ENCODE measurements around the gene EFNA2. TPM values are rescaled to one million over a fixed set of nuclear protein-coding genes. Genes with fewer than 3 reads are reported as not detected.

Gene EFNA2
- total and polyA plus RNA-seq, 2 of the 8 experiments (the other 6 are each of a cell fraction or from before 2014, with no cell fraction given), result 4.0 to 7.0 TPM

DNA sequence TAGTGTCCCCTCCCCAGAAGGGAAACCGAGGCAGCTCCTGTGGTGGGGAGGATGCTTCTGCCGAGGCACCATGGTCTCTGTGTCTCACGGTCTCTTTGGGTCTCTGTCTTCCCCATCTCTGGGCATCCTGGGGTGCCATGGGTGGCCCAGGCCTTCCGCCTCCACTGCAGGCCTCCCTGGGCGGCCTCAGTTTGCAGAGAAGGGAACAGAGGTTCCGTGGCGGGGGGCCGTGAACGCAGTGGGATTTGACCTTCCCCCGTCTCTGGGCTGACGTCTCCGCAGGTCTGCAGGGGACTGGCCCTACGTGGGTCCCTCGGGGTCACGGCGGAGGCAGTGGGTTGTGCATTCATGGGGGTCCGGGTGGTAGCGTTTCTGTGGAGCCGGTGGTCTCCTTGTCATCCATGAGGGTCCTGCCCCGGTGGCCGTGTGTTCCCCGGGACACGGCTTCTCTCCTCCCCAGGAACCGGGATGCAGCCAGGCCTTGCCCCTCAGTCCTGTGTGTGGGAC, 4.6 kb downstream of the EFNA2 start:
- Histone ChIP-seq H3K4ac (replicated peaks; ENCODE audit: insufficient read length, low read depth, low read length) (no peak overlapping the region), H4K8ac (ENCODE audit: extremely low read depth, insufficient read depth, low read length) (peak overlapping the region; percentile 85), H3K27me3 (replicated peaks in 1 of 4; ENCODE audit: control insufficient read depth in 3 of 4, extremely low read depth in 1 of 4, insufficient read depth in 3 of 4, low read length in 3 of 4) (peaks cover 0 to 9% (median 2%) of the 10 kb centered on the region in 4 experiments; a peak in 5 of 7 replicates), H3K36me3 (ENCODE audit: control insufficient read depth in 2 of 4, insufficient read depth in 4 of 4, low read length in 3 of 4) (no peaks in the 10 kb centered on the region), H3K23ac (ENCODE audit: insufficient read length) (no peak overlapping the region), H3K9ac (replicated peaks in 1 of 4; ENCODE audit: extremely low read depth in 1 of 4, low read depth in 3 of 4, low read length in 3 of 4) (no peak overlapping the region), H3K4me2 (ENCODE audit: insufficient read depth in 1 of 2, low read depth in 2 of 2, low read length in 2 of 2) (no peak overlapping the region), H3K4me1 (replicated peaks in 1 of 4; ENCODE audit: control insufficient read depth in 3 of 4, insufficient read depth in 4 of 4, low read length in 3 of 4) (peaks cover 0 to 11% (median 3%) of the 10 kb centered on the region in 4 experiments; a peak in 4 of 7 replicates), H2AFZ (ENCODE audit: low read length) (no peak overlapping the region), H3K4me3 (ENCODE audit: extremely low read depth in 1 of 4, insufficient read depth in 2 of 4, low read depth in 3 of 4, low read length in 4 of 4) (no peak overlapping the region), H2BK12ac (ENCODE audit: low read depth, low read length) (no peak overlapping the region), H2BK5ac (ENCODE audit: low read depth, low read length) (no peak overlapping the region), H2BK15ac (ENCODE audit: low read length) (no peak overlapping the region), H3K14ac (ENCODE audit: insufficient read length) (no peak overlapping the region), H3K79me2 (ENCODE audit: control insufficient read depth in 1 of 2, insufficient read depth in 2 of 2, low read length in 2 of 2) (no peaks in the 10 kb centered on the region), H3K79me1 (ENCODE audit: low read depth, low read length) (no peaks in the 10 kb centered on the region; the same call in 1 of the 2 replicates), H2BK20ac (ENCODE audit: low read length) (no peak overlapping the region), H3K23me2 (ENCODE audit: low read depth, low read length) (peaks cover 3% of the 10 kb centered on the region; the same call in 1 of the 2 replicates), H3K9me3 (ENCODE audit: insufficient read depth in 2 of 2, low read depth in 1 of 2, low read length in 1 of 2) (no peaks in the 10 kb centered on the region), H2BK120ac (replicated peaks; ENCODE audit: low read depth, low read length) (no peak overlapping the region), H3K27ac (ENCODE audit: low read depth, low read length) (no peak overlapping the region), H4K91ac (replicated peaks; ENCODE audit: insufficient read length, low read length) (no peak overlapping the region), H4K5ac (ENCODE audit: insufficient read length, low read depth, low read length) (no peak overlapping the region), H2AK5ac (ENCODE audit: low read depth, low read length) (no peak overlapping the region), H3K18ac (ENCODE audit: extremely low read depth, low read length) (no peak overlapping the region), H4K20me1 (replicated peaks in 1 of 2; ENCODE audit: control insufficient read depth in 1 of 2, insufficient read depth in 2 of 2, low read length in 2 of 2) (peaks cover 5 to 7% of the 10 kb centered on the region in 2 experiments), H3K56ac (replicated peaks; ENCODE audit: insufficient read length, low read depth, low read length) (no peak overlapping the region)
- DNase-seq (ENCODE audit: low read depth in 1 of 2, low spot score in 2 of 2) (no peak), FAIRE-seq (no peak)
- CTCF ChIA-PET (ENCODE audit: partially characterized antibody), result interaction anchor here (1.4 kb wide), 1 partner anchor 22 kb away, joined by 4 read pairs; no protein-coding TSS in a partner anchor
- 96% methylated on average over 21 of the region's 24 CpGs; no CpG with 5 or more reads in 1 of the 2 experiments for WGBS, 2 experiments (ENCODE audit: extremely low coverage in 1 of 2, insufficient coverage in 1 of 2, insufficient read length in 1 of 2, insufficient replicate concordance in 2 of 2, low coverage in 1 of 2, low lambda C conversion rate in 2 of 2, missing lambda C conversion rate in 1 of 2)
- POLR2A ChIA-PET (ENCODE audit: partially characterized antibody), result interaction anchor here (0.6 to 2.5 kb wide), 5 partner anchors 15 to 714 kb away, joined by 3 to 16 read pairs (median 5); partner anchors contain the start of genes CIRBP and FAM174C
- TF ChIP-seq JUND (IDR thresholded peaks at IDR 0.05; ENCODE audit: low read length), result no peak
- no peak for TF ChIP-seq BCL11A (IDR thresholded peaks at IDR 0.05; ENCODE audit: low read depth in 2 of 2, low read length in 2 of 2)
- no peak for TF ChIP-seq EGR1 (IDR thresholded peaks at IDR 0.05; ENCODE audit: borderline replicate concordance, low read depth, low read length)
- no peak for TF ChIP-seq CHD2 (IDR thresholded peaks at IDR 0.05; ENCODE audit: low read length)
- TF ChIP-seq SIN3A (conservative IDR thresholded peaks at IDR 0.05 in 1 of 2, IDR thresholded peaks at IDR 0.05 in 1 of 2; ENCODE audit: low read depth in 1 of 2, low read length in 2 of 2), result no peak
- TF ChIP-seq NRF1 (IDR thresholded peaks at IDR 0.05; ENCODE audit: low read depth, low read length), result no peak
- TF ChIP-seq SP2 (IDR thresholded peaks at IDR 0.05; ENCODE audit: low read length), result no peak
- no peak for TF ChIP-seq SAP30 (IDR thresholded peaks at IDR 0.05; ENCODE audit: insufficient read depth, insufficient replicate concordance, low read length)
- TF ChIP-seq KDM5A (IDR thresholded peaks at IDR 0.05; ENCODE audit: low read length), result no peak
- TF ChIP-seq, protein P1, sequence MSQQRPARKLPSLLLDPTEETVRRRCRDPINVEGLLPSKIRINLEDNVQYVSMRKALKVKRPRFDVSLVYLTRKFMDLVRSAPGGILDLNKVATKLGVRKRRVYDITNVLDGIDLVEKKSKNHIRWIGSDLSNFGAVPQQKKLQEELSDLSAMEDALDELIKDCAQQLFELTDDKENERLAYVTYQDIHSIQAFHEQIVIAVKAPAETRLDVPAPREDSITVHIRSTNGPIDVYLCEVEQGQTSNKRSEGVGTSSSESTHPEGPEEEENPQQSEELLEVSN (IDR thresholded peaks at IDR 0.05), result no peak
- TF ChIP-seq FOSL1 (IDR thresholded peaks at IDR 0.05; ENCODE audit: insufficient read depth, low read depth, low read length), result no peak
